B cell (primary cell): ENCODE results near the gene PIP5KL1. TPM values are rescaled to one million over a fixed set of nuclear protein-coding genes. Genes with fewer than 3 reads are reported as not detected.

Experiments
- ATAC-seq: fragments of 200-7000 bp; cut with Tn5 transposase; one replicate; pipeline ENCODE4 v1.10.0; 2021; ENCODE audit warnings: low read depth, mild to moderate bottlenecking, moderate number of reproducible peaks, moderate library complexity
- CTCF ChIA-PET: fragments of 350-600 bp; sonication (Branson Sonifier 250); formaldehyde crosslinking; loops from one replicate; lab custom pipeline; 2021; ENCODE audit warnings: antibody characterized with exemption, inconsistent platforms; lab: Charles Lee
- POLR2A ChIA-PET: fragments of 350-600 bp; sonication (Branson Sonifier 250); formaldehyde crosslinking; loops from one replicate; lab custom pipeline; 2021; ENCODE audit warnings: antibody characterized with exemption; lab: Charles Lee
- DNase-seq: peaks from one replicate; pipeline ENCODE4 v3.0.0; 2013
- H2AFZ ChIP-seq: 2 replicates; pipeline ENCODE4 v1.6.1; 2012; ENCODE audit warnings: mild to moderate bottlenecking, low read depth, low read length; ENCODE audit not compliant: insufficient read depth, poor library complexity, severe bottlenecking
- H3K27ac ChIP-seq, 2 donors: 1 replicate in 1 of 2; 2 replicates in 1 of 2; pipeline ENCODE4 v1.5.1; 2012 to 2013; ENCODE audit warnings: low read length in 2 of 2, mild to moderate bottlenecking in 2 of 2, moderate library complexity in 1 of 2
- H3K27me3 ChIP-seq, 4 experiments: fragments of 200-600 bp in 1 of 4; sonication (generic) in 1 of 4; replicated peaks in 1 of 4; 1 replicate in 2 of 4; 2 replicates in 2 of 4; pipeline versions ENCODE4 v1.6.1 to v1.7.0; 2013 to 2016; ENCODE audit warnings: low read length in 3 of 4, mild to moderate bottlenecking in 2 of 4, mixed read lengths in 1 of 4, moderate library complexity in 1 of 4; ENCODE audit not compliant: insufficient read depth in 4 of 4, control insufficient read depth in 3 of 4; ENCODE audit errors: control extremely low read depth in 1 of 4
- H3K36me3 ChIP-seq, 2 experiments: replicated peaks in 1 of 2; 1 replicate in 1 of 2; 2 replicates in 1 of 2; pipeline versions ENCODE4 v1.6.1 to v1.7.1; 2013; ENCODE audit warnings: low read length in 1 of 2; ENCODE audit not compliant: insufficient read depth in 2 of 2, control insufficient read depth in 1 of 2; ENCODE audit errors: control extremely low read depth in 1 of 2, extremely low read depth in 1 of 2
- H3K4me1 ChIP-seq, 2 donors: fragments of 200-600 bp in 1 of 2; sonication (generic) in 1 of 2; 1 replicate in 1 of 2; 2 replicates in 1 of 2; pipeline versions ENCODE4 v1.5.1 to v1.6.1; 2013 to 2017; ENCODE audit warnings: low read length in 2 of 2; ENCODE audit not compliant: control insufficient read depth in 2 of 2, insufficient read depth in 2 of 2
- H3K4me2 ChIP-seq: replicated peaks from 2 replicates; pipeline ENCODE3; 2012; ENCODE audit warnings: mild to moderate bottlenecking, low read depth, low read length; ENCODE audit not compliant: poor library complexity, severe bottlenecking
- H3K4me3 ChIP-seq, 5 experiments: fragments of 200-600 bp in 1 of 5; sonication (generic) in 1 of 5; 1 replicate in 3 of 5; 2 replicates in 2 of 5; pipeline versions ENCODE4 v1.5.1 to v1.7.0; 2011 to 2016; ENCODE audit warnings: low read length in 4 of 5, mild to moderate bottlenecking in 4 of 5, low read depth in 2 of 5, control low read depth in 1 of 5, moderate library complexity in 1 of 5; ENCODE audit not compliant: insufficient read depth in 1 of 5; ENCODE audit errors: control extremely low read depth in 1 of 5, extremely low read depth in 1 of 5
- H3K79me2 ChIP-seq: fragments of 200-600 bp; sonication (generic); one replicate; pipeline ENCODE4 v1.6.0; 2016; ENCODE audit warnings: low read length; ENCODE audit not compliant: control insufficient read depth, insufficient read depth
- H3K9ac ChIP-seq: fragments of 200-600 bp; sonication (generic); 2 replicates; pipeline ENCODE4 v1.6.1; 2017; ENCODE audit warnings: mild to moderate bottlenecking, low read length, moderate library complexity
- H3K9me3 ChIP-seq, 3 donors: one replicate each; pipeline versions ENCODE4 v1.6.1 to v1.7.1; 2013; ENCODE audit warnings: low read length in 2 of 3; ENCODE audit not compliant: control insufficient read depth in 2 of 3, insufficient read depth in 1 of 3; ENCODE audit errors: control extremely low read depth in 1 of 3
- H4K20me1 ChIP-seq: 2 replicates; pipeline ENCODE4 v1.6.0; 2012; ENCODE audit warnings: mild to moderate bottlenecking, low read length; ENCODE audit not compliant: insufficient read depth, control insufficient read depth, poor library complexity, severe bottlenecking
- H3K27ac Mint-ChIP-seq: one replicate; pipeline ENCODE4 v1.8.0; 2021; ENCODE audit warnings: mixed read lengths
- H3K27me3 Mint-ChIP-seq: one replicate; pipeline ENCODE4 v1.8.0; 2021; ENCODE audit warnings: mixed read lengths
- H3K4me1 Mint-ChIP-seq: one replicate; pipeline ENCODE4 v1.8.0; 2021; ENCODE audit warnings: mixed read lengths
- H3K4me3 Mint-ChIP-seq: one replicate; pipeline ENCODE4 v1.8.0; 2021; ENCODE audit warnings: mixed read lengths
- H3K9me3 Mint-ChIP-seq: one replicate; pipeline ENCODE4 v1.8.0; 2022; ENCODE audit warnings: mixed read lengths; ENCODE audit not compliant: insufficient read depth
- CTCF ChIP-seq: fragments of 200-600 bp; IDR thresholded peaks from one replicate; pipeline ENCODE4 v1.8.0; 2022; ENCODE audit warnings: antibody characterized with exemption, mild to moderate bottlenecking
- EZH2 ChIP-seq: IDR thresholded peaks from 2 replicates; pipeline ENCODE4 v1.6.1; 2012; ENCODE audit warnings: borderline replicate concordance, low read depth, mild to moderate bottlenecking, moderate library complexity, low read length; ENCODE audit not compliant: insufficient read depth, poor library complexity, severe bottlenecking
- WGBS: methylation state at CpG from one replicate; pipeline ENCODE4 v1.1.5; 2013; ENCODE audit warnings: missing lambda C conversion rate; ENCODE audit not compliant: insufficient coverage; 5-methylcytosine and 5-hydroxymethylcytosine counted together
- intact Hi-C: fragments of 100-400 bp; cut with micrococcal nuclease; formaldehyde crosslinking; loops from one replicate; pipeline ENCODE4 v1.10.0; 2022
- polyA plus RNA-seq: library from polyadenylated mRNA; depleted of rRNA; stranded (reverse); fragments of >200 nt; gene quantifications from 2 replicates; pipeline ENCODE4 v1.2.3, GENCODE V29; 2012
- total RNA-seq, 2 donors: library from RNA; stranded (reverse); fragments of 120-200 nt in 1 of 2; gene quantifications; 1 replicate in 1 of 2; 2 replicates in 1 of 2; pipeline versions ENCODE4 v1.2.3 to v1.2.4, GENCODE V29; 2013 to 2022

Gene PIP5KL1
- total and polyA plus RNA-seq, 2 donors (not counting 1 experiment from before 2014, with no cell fraction given), result 0.75 to 1.4 TPM

GRCh38 chr9:127963041-127963358 is 32.4 kb upstream of the PIP5KL1 start:
- ChIA-PET POLR2A (no interaction called here), CTCF (interaction anchor here (0.6 to 12.8 kb wide), 6 partner anchors 8 to 367 kb away, joined by 3 to 182 read pairs (median 5); partner anchors contain the start of gene EEIG1)
- no peaks in the 10 kb centered on the region for H3K9me3 ChIP-seq
- intact Hi-C loops, result no loop called here
- H3K36me3 ChIP-seq, result peaks cover 0 to 15% of the 10 kb centered on the region in 2 experiments
- Mint-ChIP-seq H3K27me3 (no peaks in the 10 kb centered on the region), H3K4me1 (peaks cover 87% of the 10 kb centered on the region), H3K27ac (peak overlapping the region; percentile 72), H3K4me3 (peak overlapping the region; percentile 50), H3K9me3 (no peaks in the 10 kb centered on the region)
- H3K27me3 ChIP-seq, result no peaks in the 10 kb centered on the region
- peaks cover 42 to 67% of the 10 kb centered on the region in 2 donors for H3K4me1 ChIP-seq
- peak overlapping the region; percentile 25 for H3K4me2 ChIP-seq
- H3K79me2 ChIP-seq, result peaks cover 100% of the 10 kb centered on the region
- WGBS, result 93% methylated on average over 3 of the region's 3 CpGs
- H4K20me1 ChIP-seq, result peaks cover 88% of the 10 kb centered on the region
- TF ChIP-seq EZH2 (no peak), CTCF (no peak)
- peak overlapping the region in 1 of 2 donors; percentile 47 for H3K27ac ChIP-seq
- H3K4me3 ChIP-seq, result no peak overlapping the region
- no peak overlapping the region for H3K9ac ChIP-seq
- no peak for DNase-seq
- H2AFZ ChIP-seq, result no peak overlapping the region
- no peak for ATAC-seq

GRCh38 chr9:127962278-127962677 is 31.7 kb upstream of the PIP5KL1 start:
- H3K4me3 Mint-ChIP-seq, result no peak overlapping the region

More at GRCh38 chr9:127962278-127962677, 31.7 kb upstream of the PIP5KL1 start:
- peaks cover 88% of the 10 kb centered on the region for H4K20me1 ChIP-seq
- Mint-ChIP-seq H3K4me1 (peaks cover 83% of the 10 kb centered on the region), H3K27ac (no peak overlapping the region), H3K9me3 (no peaks in the 10 kb centered on the region), H3K27me3 (no peaks in the 10 kb centered on the region)
- H2AFZ ChIP-seq, result no peak overlapping the region
- ChIA-PET POLR2A (no interaction called here), CTCF (interaction anchor here (0.6 to 12.8 kb wide), 6 partner anchors 15 to 368 kb away, joined by 3 to 182 read pairs (median 7); partner anchors contain the start of gene EEIG1)
- no peak for ATAC-seq
- TF ChIP-seq EZH2, result no peak
- TF ChIP-seq CTCF, result no peak
- no peaks in the 10 kb centered on the region for H3K27me3 ChIP-seq
- WGBS, result 67% methylated on average over 3 of the region's 3 CpGs
- no peak overlapping the region for H3K9ac ChIP-seq
- no peak overlapping the region for H3K27ac ChIP-seq
- peaks cover 100% of the 10 kb centered on the region for H3K79me2 ChIP-seq
- intact Hi-C loops, result no loop called here
- peaks cover 0 to 15% of the 10 kb centered on the region in 2 experiments for H3K36me3 ChIP-seq
- H3K4me1 ChIP-seq, result peaks cover 34 to 60% of the 10 kb centered on the region in 2 donors
- H3K9me3 ChIP-seq, result no peaks in the 10 kb centered on the region
- no peak overlapping the region for H3K4me2 ChIP-seq
- DNase-seq, result no peak
- no peak overlapping the region for H3K4me3 ChIP-seq
